HG03432 (cell line): ENCODE measurements around the gene FHOD3.

Experiments used
- ATAC-seq: cut with Tn5 transposase; IDR thresholded peaks from one replicate; pipeline ENCODE4 v1.9.1; 2021; ENCODE audit warnings: mild to moderate bottlenecking, moderate library complexity; ENCODE audit not compliant: unreplicated experiment

Gene FHOD3

DNA sequence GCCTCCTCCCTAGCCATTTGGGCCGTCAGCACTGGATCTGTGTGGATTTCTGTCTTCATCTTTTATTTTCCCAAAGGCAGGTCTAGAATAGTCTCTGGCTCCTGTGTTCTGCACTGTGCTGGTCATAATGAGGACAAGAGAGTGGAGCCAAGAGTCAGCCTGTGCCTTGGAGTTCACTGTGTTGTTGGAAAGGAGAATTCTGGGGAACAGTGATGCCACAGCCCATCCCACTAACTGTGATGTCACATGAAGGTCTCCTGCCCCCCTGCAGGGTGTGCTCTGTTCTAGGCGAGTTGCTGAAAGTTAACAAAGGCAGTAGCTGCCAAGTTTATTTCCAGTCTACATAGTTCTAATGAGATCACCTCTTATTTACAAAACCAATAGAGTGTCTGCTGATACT is 282.8 kb downstream of the FHOD3 start:
- no peak for ATAC-seq

DNA sequence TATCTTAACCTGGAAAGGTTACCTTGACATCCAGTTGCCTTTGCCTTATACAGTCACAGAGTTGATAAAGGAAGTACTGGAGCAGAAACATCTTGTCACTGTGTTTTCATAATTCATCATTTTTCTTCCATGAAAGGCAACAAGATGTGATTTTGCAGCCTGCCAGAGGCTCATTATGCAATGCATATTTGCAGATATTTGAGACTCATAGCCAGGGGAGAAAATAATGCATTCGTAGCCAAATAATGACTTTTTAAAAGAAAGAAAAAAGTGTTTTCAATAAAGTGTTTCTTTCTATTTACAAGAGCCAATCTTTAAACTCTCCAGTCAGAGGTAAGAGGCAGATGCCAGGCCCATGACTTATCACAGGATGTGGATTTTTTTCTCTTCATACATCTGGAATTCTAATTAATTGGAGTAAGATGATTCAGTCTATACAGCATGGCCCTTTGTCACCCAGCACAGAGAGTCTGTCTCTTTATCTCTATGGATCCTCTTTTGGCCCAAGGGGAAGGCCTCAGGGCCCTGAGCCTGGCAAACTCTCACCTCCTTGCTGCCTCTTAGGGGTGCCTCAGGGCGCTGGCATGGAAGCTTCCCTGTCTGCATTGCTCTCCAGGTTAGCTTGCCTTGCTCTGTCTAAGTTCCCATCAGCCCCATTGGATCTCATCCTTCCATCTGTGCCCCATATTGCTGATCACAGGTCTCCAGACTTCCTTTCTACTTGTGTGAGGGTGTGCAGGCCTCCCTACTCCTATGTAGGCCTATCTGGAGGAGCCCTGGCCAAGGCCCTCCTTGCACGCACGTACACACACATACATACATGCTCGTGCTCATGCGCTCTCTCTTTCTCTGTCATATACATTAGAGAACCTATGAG is 283.6 kb downstream of the FHOD3 start:
- no peak for ATAC-seq

DNA sequence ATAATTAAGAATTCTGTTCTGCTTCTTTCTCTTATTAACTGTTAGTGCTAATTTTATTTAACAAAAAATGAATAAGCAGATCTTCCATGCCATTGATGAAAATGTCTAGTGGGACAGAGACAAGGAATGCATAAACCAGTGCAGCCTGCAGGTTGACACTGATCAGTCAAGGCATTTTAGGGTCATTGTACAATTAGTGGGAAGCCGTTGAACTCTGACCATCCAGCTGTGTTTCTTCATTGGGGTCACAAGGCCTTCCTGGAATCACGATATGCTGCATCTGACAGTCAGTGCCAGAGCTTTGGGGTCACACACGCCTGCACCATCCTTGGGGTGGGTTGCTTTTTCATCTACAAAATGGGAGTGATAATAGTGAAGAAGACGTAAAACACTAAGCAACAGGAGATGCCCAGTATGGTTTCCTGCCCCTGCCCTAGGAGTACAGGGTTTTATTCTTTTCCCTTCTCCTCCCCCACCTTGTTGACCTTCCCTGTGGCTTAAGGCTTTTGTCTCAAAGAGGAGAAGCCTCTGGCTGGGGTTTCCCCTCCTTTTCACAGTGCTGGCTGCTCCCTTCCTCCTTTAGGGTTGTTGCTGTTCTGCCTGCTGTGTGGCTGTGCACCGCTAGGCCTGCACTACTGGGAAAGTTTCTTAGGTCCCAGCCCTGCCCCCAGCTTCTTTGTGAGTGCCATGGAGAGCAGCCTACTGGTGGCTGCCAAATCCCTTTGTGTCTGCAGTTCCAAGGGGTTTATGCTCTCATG is 285.7 kb downstream of the FHOD3 start:
- peak; percentile 85 for ATAC-seq

DNA sequence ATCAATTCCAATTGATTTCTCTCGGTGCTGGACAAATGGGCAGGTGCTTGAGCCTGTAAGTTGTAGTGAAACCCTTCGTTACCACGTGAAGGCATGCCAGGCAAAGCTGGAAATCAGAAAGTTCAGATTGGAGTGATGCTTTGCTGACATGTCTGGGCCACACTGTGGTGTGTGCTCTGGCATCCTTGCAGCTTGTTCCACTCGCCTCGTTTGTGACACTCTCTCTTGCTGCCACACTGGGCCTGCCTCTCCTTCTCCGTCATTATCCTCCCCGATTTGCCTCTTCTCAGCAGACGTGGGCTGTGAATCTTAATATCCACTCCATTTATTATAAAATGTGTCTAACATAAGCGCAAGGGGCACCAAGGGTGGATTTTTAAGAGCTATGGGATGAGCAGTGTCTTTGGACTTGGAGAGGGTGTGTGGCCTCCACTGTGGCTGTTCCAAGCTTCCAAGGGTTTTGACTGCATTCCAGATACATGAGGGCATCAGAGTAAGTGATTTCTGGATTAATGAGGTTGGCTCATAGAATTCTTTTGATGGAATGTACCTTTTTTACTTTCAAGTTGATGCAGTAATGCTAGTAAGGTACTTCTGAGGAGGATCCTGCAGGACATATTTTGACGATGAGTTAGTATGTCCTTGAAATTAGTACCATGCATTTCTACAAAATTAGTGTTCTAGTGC is 292.5 kb downstream of the FHOD3 start:
- no peak for ATAC-seq

DNA sequence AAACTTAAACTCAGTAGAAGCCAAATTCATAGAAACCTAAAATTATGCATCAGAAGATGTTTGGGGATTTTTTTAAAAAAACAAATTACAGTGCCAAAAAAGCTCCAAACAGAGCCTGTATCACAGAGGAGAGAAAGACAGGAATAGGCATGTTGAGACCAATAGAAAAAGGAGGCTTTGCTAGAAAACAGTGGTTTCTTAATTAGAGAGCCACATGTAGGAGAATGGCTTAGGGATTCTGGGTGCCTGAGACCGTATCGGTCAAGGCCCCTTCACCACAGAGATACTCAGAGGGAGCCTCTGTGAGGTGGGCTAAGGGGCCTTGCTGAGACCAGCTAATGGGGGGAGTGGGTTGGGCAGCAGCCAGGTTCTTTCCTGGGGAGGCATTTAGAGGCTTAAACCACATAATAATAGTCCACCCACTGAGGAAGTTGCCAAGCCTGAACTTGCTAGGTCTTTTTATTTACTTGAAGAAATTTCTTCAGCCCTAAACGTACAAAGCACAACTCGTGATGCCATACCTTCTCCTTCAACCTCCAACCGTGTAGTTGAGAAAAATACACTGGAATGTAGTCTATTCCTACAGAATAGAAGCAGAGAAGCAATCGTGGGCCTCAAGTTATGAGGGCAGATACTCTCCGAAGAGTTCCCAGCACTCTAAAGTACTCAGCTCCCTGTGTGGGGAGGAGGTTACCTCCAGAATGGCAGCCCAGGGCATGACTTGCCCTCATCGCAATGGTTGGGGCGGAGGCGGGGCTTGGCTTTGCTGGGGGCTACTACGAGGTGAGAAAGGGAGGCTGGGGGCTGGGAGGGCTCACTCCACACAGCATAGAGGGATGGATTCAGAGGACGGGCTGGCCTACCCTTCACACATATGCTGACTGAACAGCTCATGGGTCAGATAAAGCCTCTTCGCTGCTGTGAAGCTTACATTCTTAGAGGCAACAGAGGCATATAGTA is 293.4 kb downstream of the FHOD3 start:
- no peak for ATAC-seq

DNA sequence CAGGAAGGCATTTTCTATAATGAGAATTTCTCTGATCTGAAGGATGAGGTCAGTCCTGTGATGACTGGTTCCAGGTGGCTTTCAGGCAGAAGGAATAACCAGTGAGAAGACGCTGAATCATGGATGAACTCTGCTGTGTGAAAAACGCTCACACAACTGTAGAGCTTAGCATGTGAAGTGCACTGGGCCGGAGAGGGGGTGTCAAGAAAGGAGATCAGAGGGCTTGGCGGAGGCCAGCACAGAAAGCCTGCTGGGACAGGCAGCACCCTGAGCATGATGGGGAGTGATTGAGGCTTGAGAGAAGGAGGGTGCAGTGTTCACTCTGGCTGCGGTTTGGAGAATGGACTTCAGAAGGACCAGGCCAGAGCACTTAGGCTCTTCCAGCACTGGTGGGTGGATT is 294.8 kb downstream of the FHOD3 start:
- ATAC-seq, result no peak

DNA sequence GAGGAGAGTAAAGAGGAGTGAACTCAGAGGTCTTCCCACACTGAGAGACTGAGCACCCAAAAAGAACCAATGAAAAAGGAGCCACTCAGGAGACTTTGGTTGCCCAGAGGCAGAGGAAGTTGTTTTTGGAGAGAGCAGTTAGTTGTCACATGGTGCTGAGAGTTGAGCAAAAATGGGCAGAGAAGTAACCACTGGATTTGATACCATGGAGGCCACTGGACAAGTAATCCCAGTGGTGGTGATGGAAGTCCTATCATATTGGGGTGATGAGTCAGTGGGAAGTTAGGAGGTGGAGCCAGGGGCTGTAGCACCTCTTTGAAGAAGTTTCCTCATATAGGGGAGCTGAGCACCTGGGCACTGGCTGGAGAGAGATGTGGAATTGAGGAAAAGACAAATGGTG is 295.5 kb downstream of the FHOD3 start:
- no peak for ATAC-seq

DNA sequence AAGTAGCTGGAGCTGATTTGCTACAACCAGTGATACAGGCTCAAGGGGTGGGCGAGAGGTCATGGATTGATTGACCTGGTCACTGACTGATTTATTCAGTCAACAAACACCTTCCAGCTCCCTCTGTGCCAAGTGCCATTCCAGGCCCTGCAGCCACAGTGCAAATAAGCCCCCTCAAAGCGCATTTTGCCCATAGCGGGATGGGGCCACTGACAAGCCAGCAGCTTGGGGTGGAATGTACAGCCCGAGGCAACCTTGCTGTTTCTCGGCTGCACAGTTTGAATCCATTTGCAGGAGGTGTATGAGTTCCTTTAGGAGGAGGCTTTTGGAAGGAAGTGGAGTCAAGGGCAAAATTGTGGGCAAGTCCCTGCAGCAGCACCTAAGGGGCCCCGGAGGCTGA is 296.1 kb downstream of the FHOD3 start:
- ATAC-seq, result no peak

DNA sequence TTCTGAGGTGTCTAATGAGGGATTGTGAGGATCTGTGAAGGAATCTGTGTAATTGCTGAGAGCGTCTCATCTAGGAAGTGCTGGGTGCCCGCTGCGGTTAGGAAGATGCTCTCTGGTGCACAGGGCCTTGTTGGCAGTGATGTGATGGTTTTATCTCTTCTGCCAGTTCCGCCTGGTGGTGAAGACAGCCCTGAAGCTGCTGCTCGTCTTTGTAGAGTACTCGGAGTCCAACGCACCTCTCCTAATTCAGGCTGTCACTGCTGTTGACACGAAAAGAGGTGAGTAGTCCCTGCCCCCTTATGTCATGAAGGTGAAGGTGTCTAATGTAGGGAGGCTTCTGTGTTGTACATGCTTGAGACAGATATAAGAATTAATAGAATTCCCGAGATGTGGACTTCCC is 297.1 kb downstream of the FHOD3 start:
- no peak for ATAC-seq

DNA sequence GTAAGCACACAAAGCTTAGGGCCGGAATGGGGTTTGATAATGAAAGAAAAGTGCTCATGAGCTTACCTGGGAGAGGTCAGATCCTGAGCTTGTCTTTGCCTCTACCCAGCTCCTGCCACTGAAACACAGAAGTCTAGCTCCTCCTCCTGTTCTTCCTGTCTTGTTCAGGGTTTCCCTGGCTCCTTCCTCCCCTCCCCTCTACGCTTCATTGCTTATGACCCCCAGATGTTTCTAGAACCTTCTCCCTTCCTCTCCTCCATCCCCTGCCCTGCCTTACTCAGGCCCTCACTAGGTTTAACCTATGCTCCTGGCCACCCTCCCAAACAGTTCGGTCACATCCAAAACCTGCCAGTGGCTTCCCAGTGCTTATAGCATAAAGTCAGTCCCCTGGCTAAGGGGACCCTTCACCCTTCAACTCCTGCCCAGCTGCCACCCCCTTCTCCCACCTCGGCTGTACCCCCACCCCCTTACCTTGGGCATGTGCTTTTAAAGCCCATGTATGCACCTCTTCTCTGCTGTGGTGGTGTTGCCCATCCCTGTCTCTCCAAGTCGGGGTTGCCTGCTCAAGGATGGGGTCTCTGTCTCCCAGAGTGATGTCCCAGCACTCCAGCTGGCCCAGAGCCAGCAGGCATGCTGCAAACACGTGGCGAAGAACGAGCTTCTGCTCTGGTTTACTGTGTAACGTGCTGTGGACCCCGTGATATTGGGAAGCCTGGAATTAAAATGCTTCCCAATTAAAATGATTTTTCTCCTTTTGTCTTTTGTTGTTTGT is 297.7 kb downstream of the FHOD3 start:
- ATAC-seq, result no peak

DNA sequence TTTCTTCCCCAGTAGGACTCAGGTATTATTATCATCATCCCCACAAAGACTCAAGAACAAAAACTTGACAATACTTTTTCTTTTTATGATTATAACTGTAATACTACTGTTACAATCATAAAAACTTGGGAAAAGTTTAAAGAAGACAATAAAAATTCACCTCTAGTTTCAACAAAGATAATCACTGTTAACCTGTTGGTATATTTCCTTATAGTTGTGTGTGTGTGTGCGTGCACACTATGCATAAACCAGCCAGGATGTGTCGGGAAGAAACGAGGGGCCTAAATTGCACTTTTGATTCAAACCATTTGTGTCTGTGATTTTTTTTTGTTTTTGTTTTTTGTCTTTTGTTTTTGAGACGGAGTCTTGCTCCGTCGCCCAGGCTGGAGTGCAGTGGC is 298.3 kb downstream of the FHOD3 start:
- no peak for ATAC-seq

DNA sequence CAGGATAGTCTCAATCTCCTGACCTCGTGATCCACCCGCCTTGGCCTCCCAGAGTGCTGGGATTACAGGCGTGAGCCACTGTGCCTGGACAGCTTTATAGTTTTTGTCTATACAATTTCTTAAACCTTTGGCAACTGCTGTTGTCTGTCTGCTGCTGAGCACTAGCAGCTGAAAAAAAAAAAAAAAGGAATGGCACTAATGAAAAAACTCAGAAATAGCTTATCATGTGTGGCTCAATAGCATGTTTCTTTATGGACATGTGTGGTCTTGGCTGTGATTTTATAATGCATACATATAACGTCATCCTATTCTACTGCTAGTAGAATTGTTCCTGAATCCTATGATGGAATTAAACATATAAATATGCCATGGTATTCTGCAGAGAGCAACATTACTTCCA is 300.1 kb downstream of the FHOD3 start:
- ATAC-seq, result no peak

DNA sequence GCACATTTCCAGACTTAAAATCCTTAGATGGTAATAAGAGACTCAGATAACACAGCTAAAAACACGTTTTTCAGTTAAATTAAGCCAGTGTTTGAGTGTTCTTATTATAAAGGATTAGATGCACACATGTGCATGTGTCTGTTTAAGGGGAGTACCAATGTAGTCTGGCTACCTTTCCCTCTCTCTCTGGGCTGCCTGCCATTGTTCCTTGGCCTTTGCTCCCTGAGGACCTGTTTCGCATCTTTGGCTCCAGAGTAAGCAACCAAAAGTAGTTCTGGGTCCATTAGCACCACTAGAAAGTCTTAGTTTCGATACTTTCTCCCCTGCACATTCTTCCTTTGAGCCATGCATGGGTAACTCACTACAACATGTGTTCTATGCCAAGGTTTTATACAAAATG is 303.0 kb downstream of the FHOD3 start:
- no peak for ATAC-seq

DNA sequence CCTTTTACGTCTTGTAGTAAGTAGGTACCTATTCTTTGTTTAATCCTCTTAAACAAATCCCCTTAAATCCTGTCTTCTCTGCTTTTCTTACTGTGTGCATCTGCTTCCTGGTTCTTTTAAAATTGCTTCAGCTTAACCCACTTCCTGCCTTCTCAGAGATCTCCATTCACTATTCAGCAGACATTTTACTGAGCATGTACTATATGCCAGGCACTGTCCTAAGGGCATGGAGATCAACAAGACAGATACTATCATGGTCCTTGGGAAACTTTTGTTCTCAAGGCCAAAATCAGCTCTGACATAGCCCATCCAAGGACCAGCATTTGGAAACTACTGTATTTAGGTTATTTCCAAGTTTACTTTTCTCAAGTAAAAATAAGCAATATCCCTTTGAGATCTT is 303.8 kb downstream of the FHOD3 start:
- ATAC-seq, result no peak

DNA sequence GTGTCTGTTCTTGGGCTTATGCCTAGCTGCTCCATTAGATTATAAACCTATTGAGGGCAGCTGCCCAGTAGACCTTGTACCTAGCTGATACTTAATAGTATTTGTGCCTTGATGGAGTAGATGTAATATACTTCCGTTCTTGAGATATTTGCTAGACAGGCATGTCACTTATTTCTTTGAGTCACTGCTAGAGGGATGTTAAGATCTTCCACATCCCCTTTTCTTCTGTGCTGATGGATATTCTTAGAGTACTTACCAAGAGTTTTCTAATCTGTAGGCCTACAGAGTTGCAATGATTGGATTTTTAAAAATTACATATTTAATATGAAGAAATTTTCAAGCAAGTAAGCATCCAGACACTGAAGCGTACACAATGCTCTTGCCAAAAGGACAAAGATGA is 304.6 kb downstream of the FHOD3 start:
- no peak for ATAC-seq

DNA sequence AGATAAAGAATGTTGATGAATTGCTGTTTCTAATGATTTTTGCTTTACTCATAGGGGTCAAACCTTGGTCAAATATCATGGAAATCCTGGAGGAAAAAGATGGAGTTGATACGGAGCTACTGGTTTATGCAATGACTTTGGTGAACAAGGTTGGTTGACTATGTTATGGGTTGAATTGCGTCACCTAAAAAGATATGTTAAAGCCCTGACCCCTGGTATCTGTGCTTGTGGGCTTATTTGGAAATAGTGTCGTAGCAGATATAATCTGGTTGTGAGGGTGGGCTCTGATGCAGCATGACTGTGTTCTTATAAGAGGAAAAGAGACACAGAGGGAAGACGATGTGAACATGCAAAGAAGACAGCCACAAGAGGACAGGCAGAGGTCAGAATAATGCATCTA is 305.1 kb downstream of the FHOD3 start:
- ATAC-seq, result no peak

DNA sequence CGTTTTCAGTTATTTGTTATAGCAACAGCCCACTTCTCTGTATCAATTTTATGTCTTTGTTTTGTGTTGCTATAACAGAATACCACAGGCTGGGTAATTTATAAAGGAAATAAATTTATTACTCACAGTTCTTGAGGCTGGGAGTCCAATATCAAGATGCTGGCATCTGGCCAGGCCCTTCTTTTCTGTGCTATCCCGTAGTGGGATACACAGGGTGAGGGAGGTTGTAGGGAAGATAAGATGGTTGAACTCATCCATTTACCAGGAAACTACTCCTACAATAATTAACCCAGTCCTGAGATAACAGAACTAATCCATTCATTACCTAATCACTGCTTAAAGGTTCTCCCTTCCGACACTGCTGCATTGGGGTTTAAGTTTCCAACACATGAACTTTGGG is 310.6 kb downstream of the FHOD3 start:
- no peak for ATAC-seq

DNA sequence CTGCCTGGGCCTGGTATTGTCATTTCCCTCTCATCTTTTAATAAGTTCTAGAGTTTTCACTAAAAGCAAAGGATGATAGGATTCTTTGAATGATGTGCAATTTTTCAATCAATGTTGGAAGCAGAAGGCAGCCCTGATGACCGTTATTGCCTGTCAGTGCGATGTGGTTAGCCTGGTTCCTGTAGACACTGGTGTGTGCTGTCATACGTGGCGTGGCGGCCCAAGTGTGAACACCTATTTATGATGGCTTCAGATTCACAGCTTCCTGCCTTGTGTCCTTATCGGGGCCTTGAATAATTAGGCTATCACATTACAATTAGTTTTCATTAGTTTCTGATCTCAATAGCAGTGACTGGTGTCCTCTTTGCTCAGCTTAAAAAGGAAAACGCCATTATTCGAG is 312.7 kb downstream of the FHOD3 start:
- ATAC-seq, result no peak

DNA sequence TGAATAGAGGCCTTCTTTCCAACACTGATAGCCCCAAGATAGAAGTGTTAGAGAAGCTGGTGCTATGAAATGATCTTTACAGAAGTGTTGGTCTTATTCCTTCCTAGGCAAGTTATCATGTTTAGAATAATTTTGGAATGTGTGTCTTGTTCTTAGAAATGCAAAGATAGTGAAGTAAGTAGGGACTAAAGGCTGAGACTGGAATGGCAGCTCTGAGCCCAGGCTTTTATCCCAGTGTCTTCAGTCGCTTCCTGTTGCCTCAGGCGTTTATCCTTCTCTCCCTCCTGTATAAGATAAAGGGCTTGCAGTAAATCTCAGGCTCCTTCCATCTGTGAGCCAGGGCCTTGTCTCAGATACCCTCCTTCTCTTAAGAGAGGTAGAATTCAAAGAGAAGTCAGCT is 313.1 kb downstream of the FHOD3 start:
- ATAC-seq, result no peak

DNA sequence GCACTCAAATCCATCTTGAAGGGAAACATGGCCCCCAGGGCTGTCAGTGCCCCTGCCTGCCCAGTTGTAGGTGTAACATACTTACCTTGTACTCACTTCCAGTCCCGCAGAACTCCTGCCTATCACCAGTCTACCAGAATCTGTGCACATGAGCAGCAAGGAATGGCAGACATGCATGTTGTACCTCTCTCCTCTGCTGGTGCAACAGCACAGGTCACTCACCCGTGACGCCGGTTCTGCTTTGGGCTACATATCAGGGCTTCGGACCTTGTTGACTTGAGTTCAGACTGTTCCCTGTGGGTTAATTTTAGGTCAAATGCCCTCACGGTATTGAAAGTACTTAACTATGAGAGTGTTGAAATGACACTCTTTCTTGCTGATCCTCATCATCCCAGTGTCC is 315.6 kb downstream of the FHOD3 start:
- ATAC-seq, result no peak
